Peyer's patch (tissue), 4 donors: ENCODE results near the gene MXRA8. TPM values are rescaled to one million over a fixed set of nuclear protein-coding genes. Genes with fewer than 3 reads are reported as not detected.

Experiments used
- DNase-seq, 3 donors: peaks; one replicate each; pipeline ENCODE4 v3.0.0-alpha.2; 2017 to 2019
- H3K27ac ChIP-seq, 4 donors: fragments of 200-600 bp; sonication (generic); one replicate each; pipeline ENCODE4 v1.5.1; 2016 to 2019
- H3K27me3 ChIP-seq, 2 donors: fragments of 200-600 bp; sonication (generic); one replicate each; pipeline ENCODE4 v1.5.1; 2019
- H3K36me3 ChIP-seq, 3 donors: fragments of 200-600 bp; sonication (generic); one replicate each; pipeline ENCODE4 v1.5.1; 2016 to 2019
- H3K4me1 ChIP-seq, 4 donors: fragments of 200-600 bp; sonication (generic); one replicate each; pipeline ENCODE4 v1.5.1; 2016 to 2019
- H3K4me3 ChIP-seq, 4 donors: fragments of 200-600 bp; sonication (generic); 1 replicate in 3 of 4; 2 replicates in 1 of 4; pipeline ENCODE4 v1.5.1; 2016 to 2019; ENCODE audit warnings: mild to moderate bottlenecking in 1 of 4
- H3K9me3 ChIP-seq, 4 donors: fragments of 200-600 bp; sonication (generic); one replicate each; pipeline ENCODE4 v1.5.1; 2016 to 2019; ENCODE audit warnings: mild to moderate bottlenecking in 1 of 4
- CTCF ChIP-seq, 6 experiments: fragments of 450-650 bp in 4 of 6; fragments of 200-600 bp in 2 of 6; sonication (generic) in 1 of 6; IDR thresholded peaks; one replicate each; pipeline ENCODE4 v1.5.1; 2017 to 2019; ENCODE audit warnings: antibody characterized with exemption in 6 of 6, mild to moderate bottlenecking in 3 of 6, moderate library complexity in 1 of 6
- POLR2A ChIP-seq, 2 donors: fragments of 450-650 bp; IDR thresholded peaks; one replicate each; pipeline ENCODE4 v1.5.1; 2017; ENCODE audit warnings: antibody characterized with exemption in 2 of 2, mild to moderate bottlenecking in 2 of 2, moderate library complexity in 2 of 2
- total RNA-seq, 4 donors: library from RNA; depleted of rRNA; stranded (reverse); fragments of >200 nt; gene quantifications; one replicate each; pipeline ENCODE4 v1.1.0, GENCODE V29; 2016

The MXRA8 gene
- total RNA-seq, 4 donors from 2014 or later: 11.7 to 56.1 (median 35.6) TPM

- Histone ChIP-seq H3K4me3 (no peak overlapping the region), H3K27me3 (no peaks in the 10 kb centered on the region), H3K4me1 (peaks cover 0 to 9% (median 0%) of the 10 kb centered on the region in 4 donors), H3K36me3 (peaks cover 0 to 81% (median 0%) of the 10 kb centered on the region in 3 donors), H3K9me3 (no peaks in the 10 kb centered on the region), H3K27ac (no peak overlapping the region)
- TF ChIP-seq CTCF (IDR thresholded peaks at IDR 0.05) (no peak), POLR2A (IDR thresholded peaks at IDR 0.05) (no peak)
- no peak for DNase-seq
Observed at GRCh38 chr1:1315435-1315954, 42.9 kb downstream of the MXRA8 start.

- Histone ChIP-seq H3K4me1 (peaks cover 0 to 15% (median under 1%) of the 10 kb centered on the region in 4 donors), H3K36me3 (peaks cover 0 to 80% (median 0%) of the 10 kb centered on the region in 3 donors), H3K4me3 (no peak overlapping the region), H3K9me3 (no peaks in the 10 kb centered on the region), H3K27me3 (no peaks in the 10 kb centered on the region), H3K27ac (no peak overlapping the region)
- no peak for TF ChIP-seq POLR2A (IDR thresholded peaks at IDR 0.05)
- no peak for TF ChIP-seq CTCF (IDR thresholded peaks at IDR 0.05)
- no peak for DNase-seq
Observed at GRCh38 chr1:1314678-1315335, 43.5 kb downstream of the MXRA8 start.

GRCh38 chr1:1314237-1314586, 44.1 kb downstream of the MXRA8 start:
- Histone ChIP-seq H3K4me1 (peaks cover 0 to 21% (median 5%) of the 10 kb centered on the region in 4 donors), H3K9me3 (no peaks in the 10 kb centered on the region), H3K4me3 (no peak overlapping the region), H3K36me3 (peaks cover 0 to 74% (median 0%) of the 10 kb centered on the region in 3 donors), H3K27ac (no peak overlapping the region), H3K27me3 (no peaks in the 10 kb centered on the region)
- no peak for TF ChIP-seq POLR2A (IDR thresholded peaks at IDR 0.05)
- TF ChIP-seq CTCF (IDR thresholded peaks at IDR 0.05): no peak
- no peak for DNase-seq

GRCh38 chr1:1313500-1314236, 44.7 kb downstream of the MXRA8 start:
- Histone ChIP-seq H3K27me3 (no peaks in the 10 kb centered on the region), H3K4me3 (no peak overlapping the region), H3K4me1 (peaks cover 0 to 24% (median 8%) of the 10 kb centered on the region in 4 donors), H3K27ac (no peak overlapping the region), H3K36me3 (peaks cover 0 to 69% (median 0%) of the 10 kb centered on the region in 3 donors), H3K9me3 (no peaks in the 10 kb centered on the region)
- TF ChIP-seq POLR2A (IDR thresholded peaks at IDR 0.05) (no peak), CTCF (IDR thresholded peaks at IDR 0.05) (no peak)
- DNase-seq: no peak

GRCh38 chr1:1312450-1313314, 45.7 kb downstream of the MXRA8 start:
- no peaks in the 10 kb centered on the region for H3K27me3 ChIP-seq

More at GRCh38 chr1:1312450-1313314, 45.7 kb downstream of the MXRA8 start:
- TF ChIP-seq CTCF (IDR thresholded peaks at IDR 0.05) (no peak), POLR2A (IDR thresholded peaks at IDR 0.05) (no peak)
- no peaks in the 10 kb centered on the region for H3K9me3 ChIP-seq
- no peak for DNase-seq
- no peak overlapping the region for H3K27ac ChIP-seq
- no peak overlapping the region for H3K4me3 ChIP-seq
- H3K36me3 ChIP-seq: peaks cover 0 to 67% (median 0%) of the 10 kb centered on the region in 3 donors
- H3K4me1 ChIP-seq: peaks cover 0 to 18% (median 8%) of the 10 kb centered on the region in 4 donors
